Loucy (cell line): ENCODE measurements around the gene STH.
A peak's percentile ranks its signal among the peaks of the same experiment; 100 is the strongest.

Source experiments
- H2AFZ ChIP-seq: fragments of 200-600 bp; sonication (generic); 2 replicates; pipeline ENCODE4 v1.6.0; 2016; ENCODE audit warnings: antibody characterized with exemption, mild to moderate bottlenecking, low read length, moderate library complexity
- H3F3A ChIP-seq: fragments of 200-600 bp; 2 replicates; pipeline ENCODE4 v1.6.0; 2016; ENCODE audit warnings: antibody characterized with exemption, low read depth, mild to moderate bottlenecking
- H3K27me3 ChIP-seq: fragments of 200-600 bp; sonication (generic); 2 replicates; pipeline ENCODE4 v1.6.1; 2014; ENCODE audit warnings: low read length, mild to moderate bottlenecking; ENCODE audit not compliant: insufficient read depth, poor library complexity, severe bottlenecking
- H3K36me3 ChIP-seq: fragments of 200-600 bp; sonication (generic); 2 replicates; pipeline ENCODE4 v1.6.1; 2016; ENCODE audit warnings: low read length; ENCODE audit not compliant: insufficient read depth
- H3K4me1 ChIP-seq: fragments of 200-600 bp; sonication (generic); 2 replicates; pipeline ENCODE4 v1.5.1; 2014; ENCODE audit warnings: low read length, mild to moderate bottlenecking; ENCODE audit not compliant: insufficient read depth, poor library complexity, severe bottlenecking
- H3K4me2 ChIP-seq: fragments of 200-600 bp; sonication (generic); 2 replicates; pipeline ENCODE4 v1.6.0; 2014; ENCODE audit warnings: antibody characterized with exemption, low read length, low read depth, mild to moderate bottlenecking; ENCODE audit not compliant: poor library complexity, severe bottlenecking
- H3K4me3 ChIP-seq: fragments of 200-600 bp; sonication (generic); 2 replicates; pipeline ENCODE4 v1.5.1; 2014; ENCODE audit warnings: low read length, mild to moderate bottlenecking, mixed read lengths; ENCODE audit not compliant: poor library complexity, severe bottlenecking
- H3K79me2 ChIP-seq: fragments of 200-600 bp; sonication (generic); 2 replicates; pipeline ENCODE4 v1.6.1; 2014; ENCODE audit warnings: low read length; ENCODE audit not compliant: insufficient read depth
- H3K9ac ChIP-seq: fragments of 200-600 bp; sonication (generic); 2 replicates; pipeline ENCODE4 v1.6.0; 2014; ENCODE audit warnings: mild to moderate bottlenecking, low read depth, low read length, moderate library complexity; ENCODE audit not compliant: poor library complexity, severe bottlenecking
- H3K9me2 ChIP-seq: fragments of 200-600 bp; sonication (generic); replicated peaks from 2 replicates; pipeline ENCODE4 v1.6.1; 2016; ENCODE audit warnings: low read depth, low read length, mixed read lengths
- H3K9me3 ChIP-seq: fragments of 200-600 bp; sonication (generic); 2 replicates; pipeline ENCODE4 v1.6.1; 2014; ENCODE audit warnings: mild to moderate bottlenecking, antibody characterized with exemption, low read length, low read depth; ENCODE audit not compliant: insufficient read depth
- H4K20me1 ChIP-seq: fragments of 200-600 bp; sonication (generic); 2 replicates; pipeline ENCODE4 v1.6.0; 2014; ENCODE audit warnings: antibody characterized with exemption, low read length, mild to moderate bottlenecking; ENCODE audit not compliant: insufficient read depth, poor library complexity, severe bottlenecking
- CTCF ChIP-seq: fragments of 200-600 bp; sonication (generic); conservative IDR thresholded peaks from 2 replicates; pipeline ENCODE4 v1.5.1; 2014; ENCODE audit warnings: mild to moderate bottlenecking, antibody characterized with exemption, low read length
- EZH2phosphoT487 ChIP-seq: fragments of 200-600 bp; IDR thresholded peaks from 2 replicates; pipeline ENCODE4 v1.6.1; 2018; ENCODE audit warnings: antibody characterized with exemption, mild to moderate bottlenecking, moderate library complexity, borderline replicate concordance

STH gene

DNA sequence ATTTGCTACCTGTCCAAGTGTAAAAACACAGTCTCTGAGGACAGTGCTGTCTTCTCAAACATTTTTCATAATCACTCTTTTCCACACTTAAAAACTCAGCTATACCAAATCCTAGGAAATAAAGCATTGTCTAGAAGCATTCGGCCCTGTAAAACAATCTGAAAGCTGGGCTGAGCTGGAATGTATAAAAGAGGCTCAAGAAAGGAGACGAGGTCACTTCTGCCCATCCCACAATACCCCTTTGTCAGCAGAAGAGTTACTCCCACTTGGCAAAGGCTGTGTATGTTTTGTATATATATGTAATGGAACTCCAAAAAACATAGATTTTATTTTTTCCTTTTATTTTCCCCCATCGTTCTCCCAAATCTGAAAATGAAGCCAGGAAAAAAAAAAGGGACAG is 43.9 kb downstream of the STH start:
- no peaks in the 10 kb centered on the region for H3K27me3 ChIP-seq
- no peaks in the 10 kb centered on the region for H3K4me1 ChIP-seq
- H3K9me2 ChIP-seq, result no peaks in the 10 kb centered on the region
- no peak overlapping the region for H3K4me3 ChIP-seq
- H2AFZ ChIP-seq, result no peak overlapping the region
- no peaks in the 10 kb centered on the region; the same call in 1 of the 2 replicates for H3F3A ChIP-seq
- no peak overlapping the region for H3K4me2 ChIP-seq
- no peaks in the 10 kb centered on the region; the same call in 1 of the 2 replicates for H3K79me2 ChIP-seq
- no peaks in the 10 kb centered on the region for H3K9me3 ChIP-seq
- H3K36me3 ChIP-seq, result peaks cover 93% of the 10 kb centered on the region
- TF ChIP-seq CTCF (no peak), EZH2phosphoT487 (no peak)
- H3K9ac ChIP-seq, result no peak overlapping the region
- no peaks in the 10 kb centered on the region for H4K20me1 ChIP-seq

DNA sequence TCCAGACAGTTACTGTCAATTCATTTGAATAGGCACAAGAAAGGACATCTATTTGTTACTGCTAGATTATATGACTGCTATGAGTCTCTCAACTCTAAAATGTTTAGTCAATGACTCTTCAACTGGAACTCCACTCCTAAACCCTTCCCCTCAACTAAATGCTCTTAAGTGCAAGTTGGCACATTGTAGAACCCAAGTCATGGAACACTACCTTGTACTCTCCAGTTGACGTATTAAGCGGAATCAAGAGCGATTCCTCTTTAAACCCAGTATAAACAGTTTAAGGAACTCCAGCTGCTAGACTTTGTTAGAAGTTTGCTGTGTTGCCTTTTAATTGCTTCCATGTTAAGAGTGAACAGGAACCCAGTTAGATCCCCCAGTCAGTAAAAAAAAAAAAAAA is 44.6 kb downstream of the STH start:
- Histone ChIP-seq H4K20me1 (no peaks in the 10 kb centered on the region), H2AFZ (no peak overlapping the region), H3K4me2 (no peak overlapping the region), H3K9me3 (no peaks in the 10 kb centered on the region), H3K4me3 (no peak overlapping the region), H3K27me3 (no peaks in the 10 kb centered on the region), H3K9ac (no peak overlapping the region), H3K4me1 (no peaks in the 10 kb centered on the region), H3F3A (no peaks in the 10 kb centered on the region; the same call in 1 of the 2 replicates), H3K79me2 (no peaks in the 10 kb centered on the region; the same call in 1 of the 2 replicates), H3K9me2 (no peaks in the 10 kb centered on the region), H3K36me3 (peaks cover 93% of the 10 kb centered on the region)
- TF ChIP-seq CTCF (no peak), EZH2phosphoT487 (no peak)

GRCh38 chr17:46044286-46044928 is 45.4 kb downstream of the STH start:
- H4K20me1 ChIP-seq, result no peaks in the 10 kb centered on the region
- no peaks in the 10 kb centered on the region; the same call in 1 of the 2 replicates for H3F3A ChIP-seq
- no peak overlapping the region for H3K9ac ChIP-seq
- peaks cover 93% of the 10 kb centered on the region for H3K36me3 ChIP-seq
- H3K4me1 ChIP-seq, result no peaks in the 10 kb centered on the region
- H3K79me2 ChIP-seq, result no peaks in the 10 kb centered on the region; the same call in 1 of the 2 replicates
- H3K4me2 ChIP-seq, result no peak overlapping the region
- no peak for TF ChIP-seq EZH2phosphoT487
- TF ChIP-seq CTCF, result peak; percentile 90
- no peak overlapping the region for H3K4me3 ChIP-seq
- no peaks in the 10 kb centered on the region for H3K9me2 ChIP-seq
- H3K27me3 ChIP-seq, result no peaks in the 10 kb centered on the region
- no peaks in the 10 kb centered on the region for H3K9me3 ChIP-seq
- H2AFZ ChIP-seq, result no peak overlapping the region
